ENCODE data around the gene FEN1. TPM values are rescaled to one million over a fixed set of nuclear protein-coding genes. Genes with fewer than 3 reads are reported as not detected.
A peak's percentile ranks its signal among the peaks of the same experiment; 100 is the strongest.

The FEN1 gene
- total RNA-seq, 1 experiment from 2014 or later = 119 TPM

DNA sequence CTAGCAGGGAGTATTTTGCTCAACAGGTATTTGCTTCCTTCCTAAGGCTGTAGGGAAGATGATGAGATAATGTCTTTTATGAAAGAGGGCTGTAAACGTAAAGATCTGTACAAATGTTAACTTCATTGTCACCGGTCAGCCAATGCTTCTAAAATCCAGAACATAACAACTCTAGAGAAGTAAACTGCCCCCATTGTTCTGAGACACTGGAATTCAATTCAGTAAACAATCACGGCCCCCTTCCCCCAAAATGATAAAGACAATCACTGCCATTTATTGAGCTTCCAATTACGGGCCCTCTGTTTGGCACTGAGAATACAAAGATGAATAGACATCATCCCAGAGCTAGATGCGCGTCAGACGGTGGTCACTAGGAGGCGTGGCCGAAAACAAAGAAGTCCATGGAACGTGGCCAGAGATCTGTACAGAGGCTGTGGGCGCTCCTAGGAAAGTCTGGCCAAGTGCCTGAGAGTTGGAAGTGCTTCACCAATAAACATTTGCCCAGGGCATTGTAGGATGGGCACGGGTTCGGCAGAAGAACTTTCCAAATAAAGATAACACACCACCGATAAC is 888 bp upstream of the FEN1 start:
- Histone ChIP-seq H3K36me3 (replicated peaks; ENCODE audit: control insufficient read depth, insufficient read depth, low read length) (peaks cover 40% of the 10 kb centered on the region), H3K4me3 (ENCODE audit: insufficient read depth, low read depth, low read length) (peak overlapping the region; percentile 87), H3K27me3 (ENCODE audit: control insufficient read depth, insufficient read depth, low read length) (no peaks in the 10 kb centered on the region)
- peak; percentile 77 for DNase-seq

DNA sequence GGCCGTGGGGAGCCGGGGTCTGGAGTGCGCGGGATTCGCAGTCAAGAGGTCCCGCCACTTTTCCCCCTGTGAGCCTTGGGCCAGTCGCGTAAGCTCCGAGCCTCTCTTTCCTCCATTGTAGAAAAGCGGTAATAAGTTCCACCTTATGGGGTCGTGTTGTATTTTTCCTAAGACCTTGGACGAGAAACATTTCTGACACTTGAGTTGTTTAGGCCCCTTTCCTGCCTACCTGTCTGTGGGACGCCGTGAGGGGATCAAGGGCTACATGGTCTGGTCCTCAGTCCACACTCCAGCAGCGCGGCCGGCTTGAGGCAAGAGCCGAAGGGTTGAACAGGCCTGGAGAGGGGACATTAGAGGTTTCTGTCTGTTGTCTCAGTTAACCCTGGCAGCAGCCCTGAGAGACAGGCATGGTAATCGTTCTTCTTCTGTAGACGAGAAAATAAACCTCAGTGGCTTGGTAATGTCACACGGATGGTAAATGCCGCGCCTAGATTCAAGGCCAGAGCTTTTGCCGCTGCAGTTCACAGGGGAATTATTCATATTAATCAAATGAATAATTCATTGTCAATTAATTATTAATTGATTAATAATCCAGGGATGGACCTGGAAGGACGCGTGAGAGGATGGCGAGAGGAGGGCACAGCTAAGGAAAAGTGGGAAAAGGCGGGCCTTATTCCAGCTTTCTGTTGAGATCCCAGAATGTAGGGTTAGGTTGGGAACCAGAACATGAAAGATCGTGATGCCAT is 545 bp downstream of the FEN1 start:
- no peak for DNase-seq
- no peaks in the 10 kb centered on the region for H3K27me3 ChIP-seq (ENCODE audit: control insufficient read depth, insufficient read depth, low read length)
- H3K36me3 ChIP-seq (replicated peaks; ENCODE audit: control insufficient read depth, insufficient read depth, low read length) = peaks cover 30% of the 10 kb centered on the region

DNA sequence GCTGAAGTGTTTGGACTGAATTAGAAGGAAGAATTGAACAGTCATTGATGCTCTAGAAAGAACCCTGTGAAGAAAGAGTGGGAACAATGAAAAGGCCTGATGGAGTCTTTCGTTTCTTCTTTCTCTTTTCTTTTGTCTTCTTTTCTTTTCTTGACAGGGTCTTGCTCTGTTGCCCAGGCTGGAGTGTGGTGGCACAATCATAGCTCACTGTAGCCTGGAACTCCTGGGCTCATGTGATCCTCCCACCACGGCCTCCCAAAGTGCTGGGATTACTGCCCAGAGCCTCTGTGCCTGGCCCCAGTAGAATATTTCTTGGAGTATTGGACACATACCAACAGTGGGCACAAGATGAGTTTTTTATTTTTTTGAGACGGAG is 1.1 kb downstream of the FEN1 start:
- no peak for DNase-seq
- Histone ChIP-seq H3K27me3 (ENCODE audit: control insufficient read depth, insufficient read depth, low read length) (no peaks in the 10 kb centered on the region), H3K36me3 (replicated peaks; ENCODE audit: control insufficient read depth, insufficient read depth, low read length) (peaks cover 25% of the 10 kb centered on the region), H3K4me3 (ENCODE audit: insufficient read depth, low read depth, low read length) (peak overlapping the region; percentile 87)

More for the DNA sequence above, 545 bp downstream of the FEN1 start:
- peak overlapping the region; percentile 87 for H3K4me3 ChIP-seq (ENCODE audit: insufficient read depth, low read depth, low read length)

DNA sequence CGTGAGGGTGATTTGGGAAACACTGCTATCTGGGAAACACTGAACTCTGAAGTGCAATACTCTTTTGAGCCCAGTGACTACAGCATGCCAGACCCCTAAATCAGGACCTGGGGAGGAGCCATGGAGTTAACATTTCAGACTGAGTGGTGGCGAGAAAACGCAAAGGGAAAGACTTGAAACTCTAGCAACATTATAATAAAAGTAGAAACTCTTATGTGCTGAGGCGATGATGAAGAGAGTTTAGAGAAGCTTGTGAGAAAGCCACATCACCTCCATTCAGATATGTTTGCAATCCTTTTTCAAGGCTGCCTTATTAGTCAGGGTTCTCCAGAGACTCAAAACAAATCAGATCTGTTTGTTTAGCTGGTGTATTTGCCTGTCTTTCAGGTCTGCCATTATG is 1.9 kb downstream of the FEN1 start:
- Histone ChIP-seq H3K4me3 (ENCODE audit: insufficient read depth, low read depth, low read length) (no peak overlapping the region), H3K36me3 (replicated peaks; ENCODE audit: control insufficient read depth, insufficient read depth, low read length) (peaks cover 21% of the 10 kb centered on the region), H3K27me3 (ENCODE audit: control insufficient read depth, insufficient read depth, low read length) (no peaks in the 10 kb centered on the region)
- no peak for DNase-seq

DNA sequence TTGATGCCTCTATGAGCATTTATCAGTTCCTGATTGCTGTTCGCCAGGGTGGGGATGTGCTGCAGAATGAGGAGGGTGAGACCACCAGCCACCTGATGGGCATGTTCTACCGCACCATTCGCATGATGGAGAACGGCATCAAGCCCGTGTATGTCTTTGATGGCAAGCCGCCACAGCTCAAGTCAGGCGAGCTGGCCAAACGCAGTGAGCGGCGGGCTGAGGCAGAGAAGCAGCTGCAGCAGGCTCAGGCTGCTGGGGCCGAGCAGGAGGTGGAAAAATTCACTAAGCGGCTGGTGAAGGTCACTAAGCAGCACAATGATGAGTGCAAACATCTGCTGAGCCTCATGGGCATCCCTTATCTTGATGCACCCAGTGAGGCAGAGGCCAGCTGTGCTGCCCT is 2.7 kb downstream of the FEN1 start:
- DNase-seq = no peak
- Histone ChIP-seq H3K36me3 (replicated peaks; ENCODE audit: control insufficient read depth, insufficient read depth, low read length) (peaks cover 22% of the 10 kb centered on the region), H3K4me3 (ENCODE audit: insufficient read depth, low read depth, low read length) (no peak overlapping the region), H3K27me3 (ENCODE audit: control insufficient read depth, insufficient read depth, low read length) (no peaks in the 10 kb centered on the region)

DNA sequence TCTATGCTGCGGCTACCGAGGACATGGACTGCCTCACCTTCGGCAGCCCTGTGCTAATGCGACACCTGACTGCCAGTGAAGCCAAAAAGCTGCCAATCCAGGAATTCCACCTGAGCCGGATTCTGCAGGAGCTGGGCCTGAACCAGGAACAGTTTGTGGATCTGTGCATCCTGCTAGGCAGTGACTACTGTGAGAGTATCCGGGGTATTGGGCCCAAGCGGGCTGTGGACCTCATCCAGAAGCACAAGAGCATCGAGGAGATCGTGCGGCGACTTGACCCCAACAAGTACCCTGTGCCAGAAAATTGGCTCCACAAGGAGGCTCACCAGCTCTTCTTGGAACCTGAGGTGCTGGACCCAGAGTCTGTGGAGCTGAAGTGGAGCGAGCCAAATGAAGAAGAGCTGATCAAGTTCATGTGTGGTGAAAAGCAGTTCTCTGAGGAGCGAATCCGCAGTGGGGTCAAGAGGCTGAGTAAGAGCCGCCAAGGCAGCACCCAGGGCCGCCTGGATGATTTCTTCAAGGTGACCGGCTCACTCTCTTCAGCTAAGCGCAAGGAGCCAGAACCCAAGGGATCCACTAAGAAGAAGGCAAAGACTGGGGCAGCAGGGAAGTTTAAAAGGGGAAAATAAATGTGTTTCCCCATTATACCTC is 3.3 kb downstream of the FEN1 start:
- peaks cover 24% of the 10 kb centered on the region for H3K36me3 ChIP-seq (replicated peaks; ENCODE audit: control insufficient read depth, insufficient read depth, low read length)
- DNase-seq = no peak
- no peak overlapping the region for H3K4me3 ChIP-seq (ENCODE audit: insufficient read depth, low read depth, low read length)
- no peaks in the 10 kb centered on the region for H3K27me3 ChIP-seq (ENCODE audit: control insufficient read depth, insufficient read depth, low read length)

DNA sequence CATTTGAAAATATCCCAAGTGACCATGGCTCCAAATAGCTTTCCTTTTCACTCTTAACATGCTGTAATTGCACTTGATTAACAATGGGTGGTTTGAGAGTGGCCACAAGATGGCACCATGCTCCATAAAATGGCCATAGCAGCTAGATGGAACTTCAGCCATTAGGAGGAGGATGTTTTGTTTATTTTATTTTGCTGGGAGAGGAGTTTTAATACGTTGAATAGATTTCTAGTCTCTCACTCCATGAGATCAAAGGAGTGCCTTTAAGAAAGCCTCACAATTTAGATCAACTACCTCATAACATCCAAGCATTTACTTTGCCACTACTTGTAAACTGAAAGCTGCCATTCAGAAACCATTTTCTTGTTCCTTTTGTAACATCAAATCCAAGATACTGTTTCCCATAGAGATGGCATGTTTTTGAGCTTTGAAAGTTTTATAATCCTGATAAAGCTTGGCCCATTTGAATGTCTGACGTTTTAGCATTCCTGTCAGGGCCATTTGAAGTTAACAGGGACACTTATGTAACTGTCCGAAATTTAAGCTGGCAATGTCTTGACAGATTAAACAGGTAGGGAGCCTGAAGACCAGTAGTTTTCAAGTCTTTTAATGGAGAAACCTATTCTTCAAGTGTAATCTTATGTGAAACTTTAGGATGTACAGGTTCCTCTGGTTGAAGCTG is 4.7 kb downstream of the FEN1 start:
- H3K4me3 ChIP-seq (ENCODE audit: insufficient read depth, low read depth, low read length) = no peak overlapping the region
- H3K27me3 ChIP-seq (ENCODE audit: control insufficient read depth, insufficient read depth, low read length) = no peaks in the 10 kb centered on the region
- H3K36me3 ChIP-seq (replicated peaks; ENCODE audit: control insufficient read depth, insufficient read depth, low read length) = peaks cover 29% of the 10 kb centered on the region
- DNase-seq = peak; percentile 83

DNA sequence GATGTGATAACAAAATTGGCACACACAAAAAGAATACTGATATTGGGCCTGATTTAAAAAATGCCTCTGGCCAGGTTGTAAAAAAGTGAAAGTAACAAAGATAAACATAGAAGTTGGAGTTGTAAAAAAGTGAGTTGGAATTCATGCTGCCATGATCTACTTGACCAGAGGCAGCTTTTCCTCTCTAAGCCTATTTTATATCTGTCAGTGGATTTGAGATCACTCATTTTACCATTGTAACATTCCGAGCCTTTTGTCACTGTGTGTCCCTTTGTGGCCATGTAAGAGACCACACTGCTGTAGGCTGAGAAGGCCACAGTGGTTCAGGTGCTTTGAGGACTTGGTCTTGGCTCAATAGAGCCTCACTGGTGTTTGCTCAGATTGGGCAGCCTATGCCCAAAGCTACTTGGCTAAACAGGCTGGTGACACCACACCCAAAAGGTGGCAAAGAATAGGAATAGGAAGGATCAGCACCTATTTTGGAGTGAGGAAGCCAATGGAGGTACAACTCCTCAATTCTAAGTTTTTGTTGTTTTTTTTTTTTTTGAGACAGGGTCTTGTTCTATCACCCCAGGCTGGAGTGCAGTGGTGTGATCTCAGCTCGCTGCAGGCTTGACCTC is 7.1 kb downstream of the FEN1 start:
- Histone ChIP-seq H3K4me3 (ENCODE audit: insufficient read depth, low read depth, low read length) (no peak overlapping the region), H3K36me3 (replicated peaks; ENCODE audit: control insufficient read depth, insufficient read depth, low read length) (peaks cover 51% of the 10 kb centered on the region), H3K27me3 (ENCODE audit: control insufficient read depth, insufficient read depth, low read length) (no peaks in the 10 kb centered on the region)
- DNase-seq = no peak

DNA sequence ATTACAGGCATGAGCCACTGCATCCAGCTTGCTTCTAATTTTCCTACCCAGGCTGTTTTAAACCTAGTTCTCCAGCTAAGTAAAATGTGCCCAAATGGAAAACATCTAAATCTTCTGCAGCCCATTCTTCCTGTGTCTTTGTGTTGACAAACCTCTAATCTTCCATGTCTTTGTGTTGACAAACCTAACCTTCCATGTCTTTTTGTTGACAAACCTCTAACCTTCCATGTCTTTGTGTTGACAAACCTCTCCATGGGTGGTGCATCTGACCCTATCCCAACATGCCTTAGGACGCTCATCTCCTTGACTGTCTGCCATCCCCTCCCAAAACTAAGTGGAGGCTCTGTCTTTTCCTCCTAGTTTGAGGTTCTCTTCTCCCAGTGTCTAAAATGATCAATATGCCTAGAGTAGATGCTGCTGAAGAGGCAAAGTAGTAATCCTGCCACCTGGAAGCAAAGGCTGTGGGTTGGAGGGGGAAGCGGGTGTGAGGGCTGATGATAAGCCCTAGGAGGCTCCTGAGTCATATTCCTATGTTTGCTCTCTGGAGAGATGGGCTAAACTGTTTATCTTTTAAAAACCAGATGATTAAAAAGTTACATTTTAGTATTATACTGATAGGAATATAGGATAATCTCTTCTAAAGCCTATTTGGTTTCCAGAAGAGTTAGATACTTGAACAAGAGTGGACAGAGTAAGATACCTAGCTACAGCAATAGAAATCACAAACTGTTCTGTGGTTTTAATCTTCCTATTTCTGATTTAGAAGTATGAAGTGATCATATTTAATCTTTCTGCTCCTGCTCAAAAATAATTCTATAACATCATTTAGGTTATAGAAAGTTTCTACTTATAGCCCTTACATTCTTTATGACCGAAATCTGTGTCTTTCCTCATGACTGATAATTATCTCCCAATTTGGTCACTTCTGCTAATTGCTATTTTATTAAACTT is 7.9 kb downstream of the FEN1 start:
- Histone ChIP-seq H3K27me3 (ENCODE audit: control insufficient read depth, insufficient read depth, low read length) (no peaks in the 10 kb centered on the region), H3K36me3 (replicated peaks; ENCODE audit: control insufficient read depth, insufficient read depth, low read length) (peaks cover 53% of the 10 kb centered on the region), H3K4me3 (ENCODE audit: insufficient read depth, low read depth, low read length) (no peak overlapping the region)
- no peak for DNase-seq

DNA sequence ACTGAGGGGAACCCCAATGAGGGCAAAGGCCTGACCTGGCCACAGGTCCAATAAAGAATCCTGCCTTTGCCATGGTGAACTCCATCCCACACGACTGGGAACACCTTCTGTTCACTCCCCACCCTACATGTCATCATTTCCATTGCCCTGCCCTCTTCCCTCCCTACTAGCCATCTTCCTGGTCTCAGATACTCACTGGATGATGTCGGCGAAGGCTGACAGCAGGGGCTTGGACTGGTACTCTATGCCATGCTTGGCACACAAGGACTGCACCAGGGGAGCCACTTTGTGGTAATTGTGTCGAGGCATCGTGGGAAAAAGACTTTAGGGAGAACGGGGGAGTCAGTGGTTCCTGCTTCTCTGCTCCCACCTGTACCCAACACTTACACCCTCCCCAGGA is 9.9 kb downstream of the FEN1 start:
- Histone ChIP-seq H3K36me3 (replicated peaks; ENCODE audit: control insufficient read depth, insufficient read depth, low read length) (peaks cover 58% of the 10 kb centered on the region), H3K27me3 (ENCODE audit: control insufficient read depth, insufficient read depth, low read length) (no peaks in the 10 kb centered on the region), H3K4me3 (ENCODE audit: insufficient read depth, low read depth, low read length) (no peak overlapping the region)
- DNase-seq = no peak

DNA sequence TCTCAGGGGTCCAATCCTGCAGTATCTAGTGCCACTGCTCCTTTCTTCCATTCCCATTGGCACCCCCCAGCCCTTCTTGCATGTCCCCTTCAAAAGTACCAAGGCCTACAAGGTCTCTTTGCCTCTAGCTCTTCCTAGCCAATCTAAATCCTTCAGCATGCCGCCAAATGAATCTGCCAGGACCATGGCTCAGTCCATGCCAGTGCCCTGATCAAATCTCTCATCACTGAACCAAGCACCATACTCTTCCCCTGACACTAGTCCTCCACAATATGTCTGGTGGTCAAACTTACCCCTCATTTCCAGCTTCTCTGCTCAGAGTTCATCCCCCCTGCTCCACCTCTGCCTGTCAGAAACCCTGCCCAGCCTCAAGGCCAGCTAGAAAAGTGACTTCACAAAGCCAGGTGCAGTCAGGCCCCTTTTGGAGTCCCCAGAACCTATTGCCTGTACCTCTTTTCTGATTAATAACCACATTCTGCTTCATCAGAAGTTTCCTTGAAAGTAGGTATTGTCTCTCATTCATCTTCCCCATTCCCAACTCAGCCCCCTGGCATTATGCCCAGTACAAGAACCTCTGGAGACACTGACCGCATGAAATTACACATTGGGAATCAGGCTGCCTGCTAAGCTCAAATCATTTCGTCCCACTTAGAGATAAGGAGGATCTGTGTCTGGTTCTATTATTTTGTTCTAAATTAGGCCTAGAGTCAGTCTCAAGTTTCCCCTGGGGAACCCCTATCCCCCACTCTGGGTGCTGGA is 11.4 kb downstream of the FEN1 start:
- H3K36me3 ChIP-seq (replicated peaks; ENCODE audit: control insufficient read depth, insufficient read depth, low read length) = peaks cover 66% of the 10 kb centered on the region
- H3K4me3 ChIP-seq (ENCODE audit: insufficient read depth, low read depth, low read length) = no peak overlapping the region
- H3K27me3 ChIP-seq (ENCODE audit: control insufficient read depth, insufficient read depth, low read length) = no peaks in the 10 kb centered on the region
- DNase-seq = no peak

DNA sequence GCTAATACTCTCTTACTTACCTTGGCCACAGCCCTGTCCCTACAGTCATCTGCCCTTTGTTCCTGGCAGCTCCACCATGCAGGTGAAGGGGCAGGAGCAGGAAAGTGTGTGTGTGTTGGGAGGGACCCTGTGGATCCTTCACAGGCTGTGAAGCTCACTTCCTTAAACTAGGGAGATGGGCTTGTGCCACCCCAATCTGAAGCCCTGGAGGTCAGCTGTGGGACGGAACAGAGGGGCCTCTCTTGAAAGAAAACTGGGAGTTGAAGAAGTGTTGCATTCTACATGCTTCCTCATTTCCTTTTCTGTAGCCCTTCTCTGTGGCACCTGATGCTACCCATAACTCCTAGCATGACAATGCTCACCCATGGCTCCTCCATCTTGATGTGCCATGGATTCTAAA is 12.4 kb downstream of the FEN1 start:
- Histone ChIP-seq H3K4me3 (ENCODE audit: insufficient read depth, low read depth, low read length) (no peak overlapping the region), H3K27me3 (ENCODE audit: control insufficient read depth, insufficient read depth, low read length) (no peaks in the 10 kb centered on the region), H3K36me3 (replicated peaks; ENCODE audit: control insufficient read depth, insufficient read depth, low read length) (peaks cover 67% of the 10 kb centered on the region)
- no peak for DNase-seq

DNA sequence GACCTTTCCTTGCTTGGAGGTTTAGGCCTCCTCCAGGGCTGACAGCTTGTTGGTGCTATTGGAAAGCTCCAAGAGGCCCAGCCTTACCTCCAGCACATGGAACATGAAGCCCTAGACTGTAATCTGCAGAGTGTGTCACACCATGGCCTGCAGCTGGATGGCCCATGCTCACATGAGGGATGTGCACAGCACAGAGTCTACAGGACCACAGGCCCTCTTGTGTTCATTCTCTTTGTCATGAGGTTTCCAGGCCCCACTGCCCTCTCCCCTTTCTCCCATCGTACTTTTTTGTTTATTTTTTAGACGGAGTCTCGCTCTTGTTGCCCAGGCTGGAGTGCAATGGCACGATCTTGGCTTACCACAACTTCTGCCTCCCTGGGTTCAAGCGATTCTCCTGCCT is 14.1 kb downstream of the FEN1 start:
- no peak for DNase-seq
- peaks cover 72% of the 10 kb centered on the region for H3K36me3 ChIP-seq (replicated peaks; ENCODE audit: control insufficient read depth, insufficient read depth, low read length)

More for the DNA sequence above, 14.1 kb downstream of the FEN1 start:
- H3K4me3 ChIP-seq (ENCODE audit: insufficient read depth, low read depth, low read length) = no peak overlapping the region
- H3K27me3 ChIP-seq (ENCODE audit: control insufficient read depth, insufficient read depth, low read length) = no peaks in the 10 kb centered on the region
